Measurements from ENCODE around the gene ZNF277.

ZNF277 gene

GRCh38 chr7:112262036-112262435 lies 55.5 kb downstream of the ZNF277 start:
- no peak overlapping the region for H3K27ac ChIP-seq (ENCODE audit: low read depth, low read length)
- no peak overlapping the region for H3K4me3 ChIP-seq (ENCODE audit: low read depth in 1 of 2, low read length in 2 of 2)
- no peaks in the 10 kb centered on the region for H3K36me3 ChIP-seq (ENCODE audit: insufficient read depth, low read length)
- H3K9ac ChIP-seq (ENCODE audit: low read length): no peak overlapping the region
- H3K4me1 ChIP-seq (ENCODE audit: insufficient read depth, low read length): peaks cover 13% of the 10 kb centered on the region
- H3K27me3 ChIP-seq (ENCODE audit: control insufficient read depth in 1 of 2, insufficient read depth in 2 of 2, low read length in 2 of 2): no peaks in the 10 kb centered on the region
- no peaks in the 10 kb centered on the region for H3K9me3 ChIP-seq (ENCODE audit: low read length)

GRCh38 chr7:112262855-112263487 lies 56.5 kb downstream of the ZNF277 start:
- Histone ChIP-seq H3K27ac (ENCODE audit: low read depth, low read length) (no peak overlapping the region), H3K9ac (ENCODE audit: low read length) (no peak overlapping the region), H3K4me1 (ENCODE audit: insufficient read depth, low read length) (peaks cover 13% of the 10 kb centered on the region), H3K9me3 (ENCODE audit: low read length) (no peaks in the 10 kb centered on the region), H3K27me3 (ENCODE audit: control insufficient read depth in 1 of 2, insufficient read depth in 2 of 2, low read length in 2 of 2) (no peaks in the 10 kb centered on the region), H3K36me3 (ENCODE audit: insufficient read depth, low read length) (no peaks in the 10 kb centered on the region), H3K4me3 (ENCODE audit: low read depth in 1 of 2, low read length in 2 of 2) (peak overlapping the region in 1 of 2 donors; percentile 18)

GRCh38 chr7:112263519-112263918 lies 57.0 kb downstream of the ZNF277 start:
- Histone ChIP-seq H3K4me1 (ENCODE audit: insufficient read depth, low read length) (peaks cover 13% of the 10 kb centered on the region), H3K36me3 (ENCODE audit: insufficient read depth, low read length) (no peaks in the 10 kb centered on the region), H3K27ac (ENCODE audit: low read depth, low read length) (no peak overlapping the region), H3K9me3 (ENCODE audit: low read length) (no peaks in the 10 kb centered on the region), H3K4me3 (ENCODE audit: low read depth in 1 of 2, low read length in 2 of 2) (no peak overlapping the region), H3K9ac (ENCODE audit: low read length) (no peak overlapping the region), H3K27me3 (ENCODE audit: control insufficient read depth in 1 of 2, insufficient read depth in 2 of 2, low read length in 2 of 2) (no peaks in the 10 kb centered on the region)

GRCh38 chr7:112266141-112266540 lies 59.6 kb downstream of the ZNF277 start:
- H3K27me3 ChIP-seq (ENCODE audit: control insufficient read depth in 1 of 2, insufficient read depth in 2 of 2, low read length in 2 of 2): no peaks in the 10 kb centered on the region
- H3K9me3 ChIP-seq (ENCODE audit: low read length): no peaks in the 10 kb centered on the region
- H3K36me3 ChIP-seq (ENCODE audit: insufficient read depth, low read length): no peaks in the 10 kb centered on the region
- H3K4me3 ChIP-seq (ENCODE audit: low read depth in 1 of 2, low read length in 2 of 2): no peak overlapping the region
- peaks cover 13% of the 10 kb centered on the region for H3K4me1 ChIP-seq (ENCODE audit: insufficient read depth, low read length)
- H3K27ac ChIP-seq (ENCODE audit: low read depth, low read length): no peak overlapping the region
- H3K9ac ChIP-seq (ENCODE audit: low read length): no peak overlapping the region

- Histone ChIP-seq H3K9me3 (ENCODE audit: low read length) (no peaks in the 10 kb centered on the region), H3K9ac (ENCODE audit: low read length) (no peak overlapping the region), H3K27ac (ENCODE audit: low read depth, low read length) (no peak overlapping the region), H3K4me3 (ENCODE audit: low read depth in 1 of 2, low read length in 2 of 2) (no peak overlapping the region), H3K4me1 (ENCODE audit: insufficient read depth, low read length) (peaks cover 13% of the 10 kb centered on the region), H3K27me3 (ENCODE audit: control insufficient read depth in 1 of 2, insufficient read depth in 2 of 2, low read length in 2 of 2) (no peaks in the 10 kb centered on the region), H3K36me3 (ENCODE audit: insufficient read depth, low read length) (no peaks in the 10 kb centered on the region)
Observed at GRCh38 chr7:112266595-112267270, 60.2 kb downstream of the ZNF277 start.

GRCh38 chr7:112267944-112268691 lies 61.6 kb downstream of the ZNF277 start:
- Histone ChIP-seq H3K27ac (ENCODE audit: low read depth, low read length) (no peak overlapping the region), H3K4me3 (ENCODE audit: low read depth in 1 of 2, low read length in 2 of 2) (no peak overlapping the region), H3K9me3 (ENCODE audit: low read length) (no peaks in the 10 kb centered on the region), H3K9ac (ENCODE audit: low read length) (no peak overlapping the region), H3K4me1 (ENCODE audit: insufficient read depth, low read length) (peaks cover 9% of the 10 kb centered on the region), H3K36me3 (ENCODE audit: insufficient read depth, low read length) (no peaks in the 10 kb centered on the region), H3K27me3 (ENCODE audit: control insufficient read depth in 1 of 2, insufficient read depth in 2 of 2, low read length in 2 of 2) (no peaks in the 10 kb centered on the region)

- Histone ChIP-seq H3K4me1 (ENCODE audit: insufficient read depth, low read length) (no peaks in the 10 kb centered on the region), H3K9ac (ENCODE audit: low read length) (no peak overlapping the region), H3K9me3 (ENCODE audit: low read length) (no peaks in the 10 kb centered on the region), H3K27ac (ENCODE audit: low read depth, low read length) (no peak overlapping the region), H3K4me3 (ENCODE audit: low read depth in 1 of 2, low read length in 2 of 2) (no peak overlapping the region), H3K36me3 (ENCODE audit: insufficient read depth, low read length) (no peaks in the 10 kb centered on the region), H3K27me3 (ENCODE audit: control insufficient read depth in 1 of 2, insufficient read depth in 2 of 2, low read length in 2 of 2) (no peaks in the 10 kb centered on the region)
Observed at GRCh38 chr7:112271162-112271561, 64.7 kb downstream of the ZNF277 start.

- no peaks in the 10 kb centered on the region for H3K27me3 ChIP-seq (ENCODE audit: control insufficient read depth in 1 of 2, insufficient read depth in 2 of 2, low read length in 2 of 2)
- no peaks in the 10 kb centered on the region for H3K4me1 ChIP-seq (ENCODE audit: insufficient read depth, low read length)
- no peak overlapping the region for H3K9ac ChIP-seq (ENCODE audit: low read length)
- H3K36me3 ChIP-seq (ENCODE audit: insufficient read depth, low read length): no peaks in the 10 kb centered on the region
- no peaks in the 10 kb centered on the region for H3K9me3 ChIP-seq (ENCODE audit: low read length)
- no peak overlapping the region for H3K4me3 ChIP-seq (ENCODE audit: low read depth in 1 of 2, low read length in 2 of 2)
- no peak overlapping the region for H3K27ac ChIP-seq (ENCODE audit: low read depth, low read length)
Observed at GRCh38 chr7:112272921-112273561, 66.5 kb downstream of the ZNF277 start.

GRCh38 chr7:112279042-112279441 lies 72.5 kb downstream of the ZNF277 start:
- H3K9ac ChIP-seq (ENCODE audit: low read length): no peak overlapping the region
- no peaks in the 10 kb centered on the region for H3K36me3 ChIP-seq (ENCODE audit: insufficient read depth, low read length)
- no peak overlapping the region for H3K4me3 ChIP-seq (ENCODE audit: low read depth in 1 of 2, low read length in 2 of 2)
- H3K27ac ChIP-seq (ENCODE audit: low read depth, low read length): no peak overlapping the region
- no peaks in the 10 kb centered on the region for H3K4me1 ChIP-seq (ENCODE audit: insufficient read depth, low read length)
- no peaks in the 10 kb centered on the region for H3K27me3 ChIP-seq (ENCODE audit: control insufficient read depth in 1 of 2, insufficient read depth in 2 of 2, low read length in 2 of 2)
- H3K9me3 ChIP-seq (ENCODE audit: low read length): no peaks in the 10 kb centered on the region

GRCh38 chr7:112280267-112280666 lies 73.8 kb downstream of the ZNF277 start:
- Histone ChIP-seq H3K9ac (ENCODE audit: low read length) (no peak overlapping the region), H3K27ac (ENCODE audit: low read depth, low read length) (no peak overlapping the region), H3K36me3 (ENCODE audit: insufficient read depth, low read length) (no peaks in the 10 kb centered on the region), H3K4me1 (ENCODE audit: insufficient read depth, low read length) (no peaks in the 10 kb centered on the region), H3K27me3 (ENCODE audit: control insufficient read depth in 1 of 2, insufficient read depth in 2 of 2, low read length in 2 of 2) (no peaks in the 10 kb centered on the region), H3K9me3 (ENCODE audit: low read length) (no peaks in the 10 kb centered on the region), H3K4me3 (ENCODE audit: low read depth in 1 of 2, low read length in 2 of 2) (no peak overlapping the region)

- no peak overlapping the region for H3K27ac ChIP-seq (ENCODE audit: low read depth, low read length)
- H3K27me3 ChIP-seq (ENCODE audit: control insufficient read depth in 1 of 2, insufficient read depth in 2 of 2, low read length in 2 of 2): no peaks in the 10 kb centered on the region
- no peaks in the 10 kb centered on the region for H3K4me1 ChIP-seq (ENCODE audit: insufficient read depth, low read length)
- no peak overlapping the region for H3K4me3 ChIP-seq (ENCODE audit: low read depth in 1 of 2, low read length in 2 of 2)
- no peaks in the 10 kb centered on the region for H3K9me3 ChIP-seq (ENCODE audit: low read length)
- H3K36me3 ChIP-seq (ENCODE audit: insufficient read depth, low read length): no peaks in the 10 kb centered on the region
- H3K9ac ChIP-seq (ENCODE audit: low read length): no peak overlapping the region
Observed at GRCh38 chr7:112282476-112283188, 76.1 kb downstream of the ZNF277 start.

Measured in muscle layer of colon (tissue), 2 donors.